HG03139 (cell line): ENCODE data around the gene MTFP1.
A peak's percentile ranks its signal among the peaks of the same experiment; 100 is the strongest.
"Not testable (repeated sequence)": the region's sequence is repeated elsewhere in the genome, so short reads cannot be mapped to it uniquely, and the experiment has no call there.

Experiments used
- ATAC-seq: cut with Tn5 transposase; IDR thresholded peaks from one replicate; pipeline ENCODE4 v1.9.1; 2021; ENCODE audit not compliant: unreplicated experiment

MTFP1 gene

GRCh38 chr22:30401024-30401423 lies 24.5 kb upstream of the MTFP1 start:
- ATAC-seq, result not testable (repeated sequence)

GRCh38 chr22:30402028-30402765 lies 23.4 kb upstream of the MTFP1 start:
- no peak for ATAC-seq

- not testable (repeated sequence) for ATAC-seq
Observed at GRCh38 chr22:30402766-30403104, 22.8 kb upstream of the MTFP1 start.

- ATAC-seq, result no peak
Observed at GRCh38 chr22:30404307-30404706, 21.3 kb upstream of the MTFP1 start.

GRCh38 chr22:30405731-30406130 lies 19.8 kb upstream of the MTFP1 start:
- ATAC-seq, result no peak

- no peak for ATAC-seq
Observed at GRCh38 chr22:30406400-30406799, 19.2 kb upstream of the MTFP1 start.

GRCh38 chr22:30408388-30409102 lies 17.0 kb upstream of the MTFP1 start:
- no peak for ATAC-seq

- ATAC-seq, result no peak
Observed at GRCh38 chr22:30411780-30412179, 13.8 kb upstream of the MTFP1 start.

GRCh38 chr22:30413001-30413400 lies 12.6 kb upstream of the MTFP1 start:
- ATAC-seq, result no peak

- no peak for ATAC-seq
Observed at GRCh38 chr22:30413745-30414524, 11.6 kb upstream of the MTFP1 start.

GRCh38 chr22:30414525-30415047 lies 11.0 kb upstream of the MTFP1 start:
- no peak for ATAC-seq

GRCh38 chr22:30416403-30416802 lies 9.2 kb upstream of the MTFP1 start:
- no peak for ATAC-seq

GRCh38 chr22:30416837-30417236 lies 8.7 kb upstream of the MTFP1 start:
- no peak for ATAC-seq

GRCh38 chr22:30420347-30421125 lies 5.0 kb upstream of the MTFP1 start:
- ATAC-seq, result no peak

- ATAC-seq, result no peak
Observed at GRCh38 chr22:30421695-30422480, 3.7 kb upstream of the MTFP1 start.

GRCh38 chr22:30422481-30423300 lies 2.9 kb upstream of the MTFP1 start:
- ATAC-seq, result no peak

GRCh38 chr22:30423301-30423958 lies 2.1 kb upstream of the MTFP1 start:
- ATAC-seq, result peak; percentile 18

- ATAC-seq, result peak; percentile 77
Observed at GRCh38 chr22:30423959-30424533, 1.5 kb upstream of the MTFP1 start.
